ENCODE measurements around the gene TSNAXIP1. TPM values are rescaled to one million over a fixed set of nuclear protein-coding genes. Genes with fewer than 3 reads are reported as not detected.

Gene TSNAXIP1
- total and polyA plus RNA-seq, 9 of the 15 experiments (the other 6 are each of a cell fraction or from before 2014, with no cell fraction given) = 0.03 to 0.24 (median 0.11) TPM; not detected in 4

DNA sequence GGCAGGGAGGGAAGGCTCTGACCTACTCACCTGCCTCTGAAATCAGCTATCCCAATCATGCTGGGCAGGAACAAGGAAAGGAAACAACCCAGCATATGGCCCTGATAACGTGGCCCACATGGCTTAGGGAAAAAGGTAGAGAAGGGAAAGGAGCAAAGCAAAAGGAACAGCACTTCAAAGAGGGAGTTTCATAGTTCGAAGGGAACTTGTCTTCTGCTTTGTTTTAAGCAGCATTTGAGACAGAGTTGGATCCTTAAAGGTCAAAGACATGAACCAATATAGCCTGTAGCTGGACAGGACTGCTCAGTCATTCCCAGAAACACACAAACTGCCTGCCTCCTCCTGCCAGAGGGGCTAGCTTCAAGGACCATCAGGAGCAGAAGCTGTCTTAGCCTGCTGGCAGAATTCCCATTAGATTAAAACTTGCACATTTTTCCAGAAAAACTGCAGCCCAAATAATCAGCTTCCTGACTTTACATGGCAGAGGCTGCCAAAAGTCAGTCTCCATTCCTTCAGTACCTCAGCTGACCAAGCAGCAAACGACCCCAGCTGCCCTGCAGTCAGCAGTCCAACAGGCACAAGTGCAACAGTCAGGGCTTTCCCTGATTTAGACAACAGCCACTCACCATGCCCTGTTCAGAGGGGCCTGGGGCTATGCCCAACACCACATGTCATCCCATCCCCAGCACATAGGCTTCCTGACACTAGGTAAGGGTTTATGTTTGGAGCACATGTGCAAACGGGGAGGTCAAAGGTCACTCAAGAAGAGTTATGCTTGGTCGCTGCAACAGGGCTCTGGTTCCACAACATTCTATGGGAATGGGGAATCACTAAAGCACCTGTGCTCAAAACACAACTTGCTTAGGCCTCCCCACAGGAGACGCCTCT, 32.9 kb upstream of the TSNAXIP1 start:
- BruUV-seq (replicated peaks) = TSS peak; percentile 69
- Histone ChIP-seq H3K27me3 (ENCODE audit: control insufficient read depth in 2 of 2, insufficient read depth in 2 of 2, low read length in 2 of 2) (no peaks in the 10 kb centered on the region), H3K27ac (ENCODE audit: extremely low read depth, low read depth, low read length) (peak overlapping the region; percentile 66), H3K4me1 (replicated peaks in 1 of 2; ENCODE audit: control insufficient read depth in 2 of 2, insufficient read depth in 2 of 2, low read length in 2 of 2) (peaks cover 12 to 17% of the 10 kb centered on the region in 2 experiments; a peak in 4 of 5 replicates), H3K4me2 (ENCODE audit: insufficient read depth, low read length) (peak overlapping the region; percentile 61), H3K4me3 (no peak overlapping the region), H2AFZ (ENCODE audit: low read depth, low read length) (peak overlapping the region; percentile 2), H3K36me3 (ENCODE audit: control insufficient read depth, insufficient read depth, low read length) (peaks cover 20% of the 10 kb centered on the region; the same call in 2 of the 3 replicates), H3K9ac (ENCODE audit: insufficient read depth in 1 of 2, low read depth in 2 of 2, low read length in 2 of 2) (peak overlapping the region; percentile 28 to 57; a peak in 3 of 4 replicates), H3K9me1 (ENCODE audit: control insufficient read depth, insufficient read depth, low read length) (no peaks in the 10 kb centered on the region), H3K9me3 (replicated peaks; ENCODE audit: control insufficient read depth, insufficient read depth, low read depth, low read length) (no peaks in the 10 kb centered on the region), H3K79me2 (ENCODE audit: control insufficient read depth, insufficient read depth, low read length) (peaks cover 23% of the 10 kb centered on the region), H4K20me1 (replicated peaks; ENCODE audit: control insufficient read depth, insufficient read depth, low read length) (no peaks in the 10 kb centered on the region)
- WGBS (ENCODE audit: insufficient coverage, low coverage, missing lambda C conversion rate) = 25% methylated on average over 6 of the region's 6 CpGs
- peak; percentile 63 for ATAC-seq
- DNase-seq (ENCODE audit: extremely low read depth in 1 of 4, low spot score in 3 of 4) = peak; percentile 30 to 50 (median 39)
- CTCF ChIA-PET (ENCODE audit: low intra/inter-chr PET ratio) = no interaction called here
- in situ Hi-C loops (cut with MboI) = no loop called here
- intact Hi-C loops (cut with micrococcal nuclease) = no loop called here
- POLR2A ChIA-PET = interaction anchor here (1.0 to 1.5 kb wide), 3 partner anchors 7 to 21 kb away, joined by 3 to 6 read pairs (median 6); no protein-coding TSS in a partner anchor
- peak; percentile 84 for FAIRE-seq
- 0 out of 2 replicates have a peak, but pooled peaks have one; percentile 38 for TF ChIP-seq TAL1 (IDR thresholded peaks at IDR 0.05)
- peak; percentile 37; the same call in 1 of the 2 replicates for TF ChIP-seq ZNF766 (CRISPR knock-in tag; conservative IDR thresholded peaks at IDR 0.05)
- no peak for TF ChIP-seq PTTG1 (tag; IDR thresholded peaks at IDR 0.05; ENCODE audit: low read depth)
- TF ChIP-seq NFIC (IDR thresholded peaks at IDR 0.05) = no peak
- TF ChIP-seq RBFOX2 (IDR thresholded peaks at IDR 0.05; ENCODE audit: low read depth, low read length) = no peak
- no peak for TF ChIP-seq ZNF79 (CRISPR knock-in tag; IDR thresholded peaks at IDR 0.05; ENCODE audit: low read depth)
- TF ChIP-seq KLF6 (CRISPR knock-in tag; IDR thresholded peaks at IDR 0.05; ENCODE audit: borderline replicate concordance) = no peak
- peak; percentile 41; the same call in 1 of the 2 replicates for TF ChIP-seq SMARCA4 (IDR thresholded peaks at IDR 0.05)
- TF ChIP-seq, protein P1, sequence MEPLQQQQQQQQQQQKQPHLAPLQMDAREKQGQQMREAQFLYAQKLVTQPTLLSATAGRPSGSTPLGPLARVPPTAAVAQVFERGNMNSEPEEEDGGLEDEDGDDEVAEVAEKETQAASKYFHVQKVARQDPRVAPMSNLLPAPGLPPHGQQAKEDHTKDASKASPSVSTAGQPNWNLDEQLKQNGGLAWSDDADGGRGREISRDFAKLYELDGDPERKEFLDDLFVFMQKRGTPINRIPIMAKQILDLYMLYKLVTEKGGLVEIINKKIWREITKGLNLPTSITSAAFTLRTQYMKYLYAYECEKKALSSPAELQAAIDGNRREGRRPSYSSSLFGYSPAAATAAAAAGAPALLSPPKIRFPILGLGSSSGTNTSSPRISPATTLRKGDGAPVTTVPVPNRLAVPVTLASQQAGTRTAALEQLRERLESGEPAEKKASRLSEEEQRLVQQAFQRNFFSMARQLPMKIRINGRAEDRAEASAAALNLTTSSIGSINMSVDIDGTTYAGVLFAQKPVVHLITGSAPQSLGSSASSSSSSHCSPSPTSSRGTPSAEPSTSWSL (CRISPR knock-in tag; IDR thresholded peaks at IDR 0.05; ENCODE audit: borderline replicate concordance) = no peak
- TF ChIP-seq CBFA2T3 (IDR thresholded peaks at IDR 0.05) = peak; percentile 71
- TF ChIP-seq, protein P2, sequence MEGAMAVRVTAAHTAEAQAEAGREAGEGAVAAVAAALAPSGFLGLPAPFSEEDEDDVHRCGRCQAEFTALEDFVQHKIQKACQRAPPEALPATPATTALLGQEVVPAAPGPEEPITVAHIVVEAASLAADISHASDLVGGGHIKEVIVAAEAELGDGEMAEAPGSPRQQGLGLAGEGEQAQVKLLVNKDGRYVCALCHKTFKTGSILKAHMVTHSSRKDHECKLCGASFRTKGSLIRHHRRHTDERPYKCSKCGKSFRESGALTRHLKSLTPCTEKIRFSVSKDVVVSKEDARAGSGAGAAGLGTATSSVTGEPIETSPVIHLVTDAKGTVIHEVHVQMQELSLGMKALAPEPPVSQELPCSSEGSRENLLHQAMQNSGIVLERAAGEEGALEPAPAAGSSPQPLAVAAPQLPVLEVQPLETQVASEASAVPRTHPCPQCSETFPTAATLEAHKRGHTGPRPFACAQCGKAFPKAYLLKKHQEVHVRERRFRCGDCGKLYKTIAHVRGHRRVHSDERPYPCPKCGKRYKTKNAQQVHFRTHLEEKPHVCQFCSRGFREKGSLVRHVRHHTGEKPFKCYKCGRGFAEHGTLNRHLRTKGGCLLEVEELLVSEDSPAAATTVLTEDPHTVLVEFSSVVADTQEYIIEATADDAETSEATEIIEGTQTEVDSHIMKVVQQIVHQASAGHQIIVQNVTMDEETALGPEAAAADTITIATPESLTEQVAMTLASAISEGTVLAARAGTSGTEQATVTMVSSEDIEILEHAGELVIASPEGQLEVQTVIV (CRISPR knock-in tag; IDR thresholded peaks at IDR 0.05; ENCODE audit: borderline replicate concordance) = no peak
- no peak for TF ChIP-seq SNIP1 (IDR thresholded peaks at IDR 0.05; ENCODE audit: low read depth)
- TF ChIP-seq EP400 (IDR thresholded peaks at IDR 0.05) = peak; percentile 34; the same call in 1 of the 2 replicates
- TF ChIP-seq BCL6 (CRISPR knock-in tag; IDR thresholded peaks at IDR 0.05) = no peak
- TF ChIP-seq, protein P3, sequence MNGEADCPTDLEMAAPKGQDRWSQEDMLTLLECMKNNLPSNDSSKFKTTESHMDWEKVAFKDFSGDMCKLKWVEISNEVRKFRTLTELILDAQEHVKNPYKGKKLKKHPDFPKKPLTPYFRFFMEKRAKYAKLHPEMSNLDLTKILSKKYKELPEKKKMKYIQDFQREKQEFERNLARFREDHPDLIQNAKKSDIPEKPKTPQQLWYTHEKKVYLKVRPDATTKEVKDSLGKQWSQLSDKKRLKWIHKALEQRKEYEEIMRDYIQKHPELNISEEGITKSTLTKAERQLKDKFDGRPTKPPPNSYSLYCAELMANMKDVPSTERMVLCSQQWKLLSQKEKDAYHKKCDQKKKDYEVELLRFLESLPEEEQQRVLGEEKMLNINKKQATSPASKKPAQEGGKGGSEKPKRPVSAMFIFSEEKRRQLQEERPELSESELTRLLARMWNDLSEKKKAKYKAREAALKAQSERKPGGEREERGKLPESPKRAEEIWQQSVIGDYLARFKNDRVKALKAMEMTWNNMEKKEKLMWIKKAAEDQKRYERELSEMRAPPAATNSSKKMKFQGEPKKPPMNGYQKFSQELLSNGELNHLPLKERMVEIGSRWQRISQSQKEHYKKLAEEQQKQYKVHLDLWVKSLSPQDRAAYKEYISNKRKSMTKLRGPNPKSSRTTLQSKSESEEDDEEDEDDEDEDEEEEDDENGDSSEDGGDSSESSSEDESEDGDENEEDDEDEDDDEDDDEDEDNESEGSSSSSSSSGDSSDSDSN (IDR thresholded peaks at IDR 0.05; ENCODE audit: borderline replicate concordance in 1 of 2, low read depth in 2 of 2, low read length in 2 of 2) = no peak
- no peak for TF ChIP-seq ZNF174 (CRISPR knock-in tag; IDR thresholded peaks at IDR 0.05)

Measured in K562 (cell line).